HG02588 (cell line): ENCODE results near the gene PGF.

Source experiments
- ATAC-seq: cut with Tn5 transposase; IDR thresholded peaks from one replicate; pipeline ENCODE4 v1.9.1; 2021; ENCODE audit warnings: mild to moderate bottlenecking, moderate library complexity; ENCODE audit not compliant: unreplicated experiment

The PGF gene

DNA sequence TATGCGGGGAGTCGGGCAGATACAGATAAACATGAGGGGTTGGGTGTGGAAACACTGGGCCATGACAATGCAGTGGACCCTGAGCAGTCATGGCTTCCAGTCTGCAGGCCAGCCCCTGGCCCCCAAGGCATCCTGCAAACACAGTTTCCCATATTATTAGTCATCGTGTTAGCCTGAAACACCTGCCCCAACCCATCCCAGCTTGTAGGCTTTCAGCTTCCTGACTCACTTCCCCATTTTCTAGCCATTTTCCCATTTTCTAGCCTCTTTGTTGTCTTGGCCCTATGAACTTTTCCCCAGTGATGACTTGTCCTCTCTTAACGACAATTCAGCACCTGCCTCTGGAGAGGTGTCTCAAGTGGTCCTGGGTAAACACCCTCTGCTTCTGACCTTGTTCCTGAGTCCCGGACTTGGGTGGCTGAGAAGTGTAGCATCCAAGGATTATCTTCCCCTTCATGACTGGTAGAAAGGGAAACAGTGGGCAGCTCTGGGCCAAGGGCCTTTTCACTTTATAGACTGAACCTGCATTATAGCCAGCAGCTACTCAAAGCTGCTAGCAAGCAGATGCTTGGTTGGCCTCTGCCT lies 4.3 kb upstream of the PGF start:
- no peak for ATAC-seq

GRCh38 chr14:74956280-74957072 lies 1.1 kb upstream of the PGF start:
- ATAC-seq = no peak

DNA sequence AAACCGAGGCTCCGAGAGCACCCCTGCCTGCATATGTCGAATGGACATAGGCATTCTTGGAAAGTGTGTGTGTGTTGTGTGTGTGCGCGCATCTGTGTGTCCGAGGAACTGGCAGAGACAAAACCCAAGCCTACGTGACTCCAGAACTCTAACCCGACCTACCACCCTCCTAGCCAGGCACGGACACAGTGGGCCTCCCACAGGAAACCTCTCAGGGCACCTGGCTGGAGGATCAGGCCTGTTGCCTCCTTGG lies 556 bp upstream of the PGF start:
- ATAC-seq = no peak

GRCh38 chr14:74954947-74955228 lies 509 bp downstream of the PGF start:
- no peak for ATAC-seq

- no peak for ATAC-seq
Observed at GRCh38 chr14:74954232-74954946, 1.0 kb downstream of the PGF start.

GRCh38 chr14:74953686-74954085 lies 1.7 kb downstream of the PGF start:
- ATAC-seq = no peak

DNA sequence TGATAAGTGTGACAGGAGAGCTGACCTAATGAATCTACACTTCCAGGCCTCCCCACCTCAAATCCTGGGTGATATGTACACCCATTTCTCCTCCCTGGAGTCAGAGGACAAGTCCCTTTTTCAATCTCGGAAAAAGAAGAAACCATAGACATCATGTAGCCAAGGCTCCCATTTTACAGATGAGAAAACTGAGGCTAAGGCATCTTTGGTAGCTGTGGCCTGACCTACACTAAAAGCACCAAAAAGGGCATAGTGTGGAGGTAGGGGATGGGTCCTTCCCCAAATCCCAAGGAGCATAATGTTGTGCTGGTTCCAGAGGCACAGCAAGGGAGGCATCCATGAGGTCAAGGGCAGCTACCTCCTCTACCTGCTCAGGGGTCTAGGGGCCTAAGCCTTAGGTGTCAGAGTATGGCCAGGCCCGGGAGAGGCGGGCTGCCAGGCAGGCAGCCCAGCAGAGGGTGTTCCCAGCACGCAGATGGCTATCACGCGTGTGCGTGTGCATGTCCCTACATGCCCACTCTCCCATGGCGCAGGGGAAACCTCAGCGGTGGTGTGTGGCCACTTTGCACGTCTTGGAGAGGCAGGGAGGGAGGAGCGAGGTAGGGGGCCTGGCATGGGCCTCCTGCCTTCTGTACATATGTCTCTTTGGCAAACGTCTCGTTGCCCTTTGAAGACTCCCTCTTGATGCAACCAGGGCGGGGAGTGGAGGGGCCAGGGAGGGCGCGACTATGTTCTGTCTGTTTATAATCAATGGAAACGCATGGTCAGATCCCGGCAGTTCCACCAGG lies 2.5 kb downstream of the PGF start:
- no peak for ATAC-seq

GRCh38 chr14:74952180-74952665 lies 3.2 kb downstream of the PGF start:
- ATAC-seq = no peak

DNA sequence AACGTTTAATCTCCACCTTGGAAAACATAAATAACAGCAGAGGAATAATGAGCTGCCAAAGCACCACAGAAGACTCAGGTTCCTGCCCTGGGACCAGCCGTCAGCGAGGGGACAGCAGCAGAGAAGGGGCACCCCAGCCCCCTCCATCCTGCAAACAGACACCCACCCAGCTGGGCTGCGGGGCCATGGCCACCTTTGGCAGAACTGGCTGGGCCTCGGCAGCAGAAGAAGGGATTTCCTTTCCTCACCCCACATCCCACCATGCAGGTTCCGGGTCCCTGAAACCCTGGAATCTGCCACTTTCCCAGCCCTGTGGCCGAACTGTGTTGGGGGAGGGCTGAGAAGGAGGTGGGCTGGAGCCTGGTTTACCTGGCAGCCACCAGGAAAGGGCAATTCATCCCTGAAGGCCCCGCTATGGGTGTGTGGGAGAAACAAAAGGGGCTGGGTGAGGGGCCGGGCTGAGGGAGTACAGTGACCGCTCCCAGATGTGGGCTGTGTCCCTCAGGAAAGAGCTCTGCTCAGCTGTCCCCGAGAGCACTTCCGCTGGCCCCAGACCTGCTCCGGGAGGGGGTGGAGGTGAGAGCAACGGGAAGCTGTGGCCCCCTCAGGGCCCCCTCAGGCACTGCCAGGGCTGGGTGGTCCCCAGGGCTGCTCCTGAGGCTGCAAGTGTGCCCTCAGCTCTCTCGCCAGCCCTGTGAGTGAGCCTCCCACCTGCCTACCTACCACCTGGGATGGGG lies 3.8 kb downstream of the PGF start:
- ATAC-seq = no peak

GRCh38 chr14:74950795-74951442 lies 4.5 kb downstream of the PGF start:
- no peak for ATAC-seq

GRCh38 chr14:74949859-74950573 lies 5.4 kb downstream of the PGF start:
- ATAC-seq = no peak

- no peak for ATAC-seq
Observed at GRCh38 chr14:74949191-74949601, 6.2 kb downstream of the PGF start.

GRCh38 chr14:74948228-74949175 lies 6.9 kb downstream of the PGF start:
- ATAC-seq = no peak

DNA sequence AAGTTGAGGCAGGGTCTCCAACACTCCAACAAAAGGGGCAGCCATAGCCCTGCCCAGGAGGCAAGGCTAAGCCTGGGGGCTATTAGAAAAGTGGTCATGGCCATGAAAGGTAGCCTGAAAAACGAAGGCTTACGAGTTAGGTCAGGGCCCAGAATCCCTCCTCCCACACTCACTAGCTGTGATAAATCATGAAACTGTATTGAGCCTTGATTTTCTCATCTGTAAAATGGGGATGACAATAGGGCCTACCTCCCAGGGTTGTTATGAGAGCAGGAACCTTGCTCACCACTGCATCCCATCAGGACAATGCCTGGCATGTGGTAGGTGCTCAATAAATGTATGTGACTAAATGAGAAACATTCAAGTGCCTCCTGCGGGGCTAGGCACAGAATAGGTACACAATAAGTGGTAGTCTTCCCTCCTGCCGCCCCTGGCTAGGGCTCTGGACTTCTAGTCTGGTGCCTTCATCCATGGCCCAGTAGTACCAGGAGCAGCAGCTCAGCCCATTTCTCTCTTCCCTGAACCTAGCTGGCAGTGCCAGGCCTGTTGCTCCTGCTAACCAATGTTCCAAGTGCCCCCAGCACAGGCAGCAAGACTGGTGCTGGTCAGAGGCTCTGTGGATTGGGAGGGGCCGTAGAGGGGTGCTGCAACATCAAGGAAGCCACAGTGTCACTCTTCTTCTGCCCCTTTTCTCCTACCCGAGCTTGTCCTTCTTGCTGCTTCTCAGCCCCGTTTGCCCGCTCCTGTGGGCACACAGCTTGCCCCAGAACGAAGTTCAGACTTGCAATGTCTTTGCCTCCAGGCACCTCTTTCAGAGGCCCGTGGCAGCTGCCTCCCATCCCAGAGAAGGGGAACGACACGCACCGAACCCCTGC lies 7.8 kb downstream of the PGF start:
- ATAC-seq = no peak

- ATAC-seq = no peak
Observed at GRCh38 chr14:74946659-74947281, 8.6 kb downstream of the PGF start.

DNA sequence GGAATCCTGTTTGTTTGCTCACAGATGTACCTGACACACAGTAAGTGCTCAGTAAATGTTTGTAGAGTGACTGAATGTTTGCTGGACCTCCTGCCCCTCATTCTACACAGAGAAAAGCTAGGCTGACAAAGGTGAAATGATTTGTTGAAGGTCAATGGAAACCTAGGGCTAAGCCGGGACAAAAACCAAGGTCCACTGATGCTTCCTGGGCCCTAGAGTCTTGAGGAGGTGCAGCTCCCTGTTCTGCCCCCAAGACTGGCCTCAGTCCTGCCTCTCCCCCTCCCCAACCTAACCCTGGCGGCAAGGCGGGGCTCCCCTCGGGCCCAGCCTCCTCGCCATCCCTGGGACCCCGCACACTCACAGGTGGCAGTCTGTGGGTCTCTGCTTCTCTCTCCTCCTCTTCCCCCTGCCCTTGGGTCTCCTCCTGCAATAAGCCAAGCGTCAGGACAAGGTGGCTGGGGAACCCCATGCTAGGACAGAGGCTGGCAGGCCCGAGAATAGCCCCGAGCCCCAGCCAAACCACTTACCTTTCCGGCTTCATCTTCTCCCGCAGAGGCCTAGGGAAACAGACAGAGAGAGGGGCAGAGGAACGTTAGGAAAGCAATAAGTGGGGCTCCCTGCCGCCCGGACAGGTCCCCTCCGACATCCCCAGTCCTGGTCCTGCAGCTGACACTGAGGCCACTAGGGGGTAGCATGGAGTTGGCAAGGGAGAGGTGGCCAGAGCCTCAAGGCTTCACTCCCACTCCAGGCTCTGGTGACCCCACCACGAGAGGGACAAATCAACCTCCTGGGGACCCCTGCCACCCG lies 9.3 kb downstream of the PGF start:
- ATAC-seq = peak; percentile 39
